ENCODE data around the gene CERS6. TPM values are rescaled to one million over a fixed set of nuclear protein-coding genes. Genes with fewer than 3 reads are reported as not detected.

Gene CERS6
- polyA plus RNA-seq, 1 donor from 2014 or later = 59.3 TPM

DNA sequence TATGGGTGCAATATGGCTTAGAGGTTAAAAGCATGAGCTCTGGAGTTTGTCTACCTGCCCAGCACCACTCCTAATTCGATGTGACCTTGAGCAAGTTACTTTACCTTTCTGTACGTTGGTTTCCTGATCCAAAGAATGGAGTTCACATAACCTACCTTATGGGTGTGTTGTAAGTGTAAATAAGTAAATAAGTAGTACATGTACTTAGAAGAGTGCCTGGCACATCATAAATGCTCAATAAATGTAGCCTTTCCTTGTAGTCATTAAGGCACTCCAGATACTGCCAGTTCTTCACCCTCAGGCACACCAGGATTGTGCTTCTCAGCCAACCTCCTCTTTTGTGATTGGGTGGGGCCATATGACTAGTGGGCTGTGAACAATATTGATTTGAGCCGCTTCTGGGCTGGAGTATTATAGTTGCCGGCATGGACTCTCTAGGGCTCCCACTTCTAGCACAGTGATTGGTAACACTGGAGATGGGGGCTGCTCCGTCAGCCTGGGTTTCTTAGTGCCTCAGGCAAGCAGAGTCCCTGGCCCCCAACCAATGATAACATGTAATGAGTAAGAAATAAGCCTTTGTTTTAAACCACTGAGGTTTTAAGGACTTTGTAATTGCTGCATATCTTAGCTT is 244.7 kb downstream of the CERS6 start:
- Histone ChIP-seq H4K20me1 (ENCODE audit: insufficient read depth) (no peaks in the 10 kb centered on the region), H3K36me3 (ENCODE audit: insufficient read depth, low read length) (peaks cover 5% of the 10 kb centered on the region)

GRCh38 chr2:168702579-168702978 is 246.5 kb downstream of the CERS6 start:
- Histone ChIP-seq H4K20me1 (ENCODE audit: insufficient read depth) (no peaks in the 10 kb centered on the region), H3K9ac (ENCODE audit: low read length) (no peak overlapping the region), H3K4me2 (ENCODE audit: low read length) (no peak overlapping the region), H3K9me3 (ENCODE audit: low read length) (no peaks in the 10 kb centered on the region), H3K4me3 (ENCODE audit: low read length) (no peak overlapping the region), H3K79me2 (replicated peaks; ENCODE audit: insufficient read depth, low read length) (no peaks in the 10 kb centered on the region), H3K27me3 (ENCODE audit: insufficient read depth, low read depth, low read length) (no peaks in the 10 kb centered on the region), H3K9me2 (ENCODE audit: insufficient read depth, low read length) (no peaks in the 10 kb centered on the region), H2AFZ (ENCODE audit: low read depth, low read length) (no peak overlapping the region), H3K36me3 (ENCODE audit: insufficient read depth, low read length) (peaks cover 5% of the 10 kb centered on the region), H3K27ac (ENCODE audit: low read length) (no peak overlapping the region), H3F3A (ENCODE audit: insufficient read depth, low read length, poor library complexity, severe bottlenecking) (no peaks in the 10 kb centered on the region)
- TF ChIP-seq TAF1 (IDR thresholded peaks at IDR 0.05; ENCODE audit: low read depth) (no peak), MXI1 (conservative IDR thresholded peaks at IDR 0.05; ENCODE audit: poor library complexity, severe bottlenecking) (no peak), REST (IDR thresholded peaks at IDR 0.05; ENCODE audit: borderline replicate concordance) (no peak), SMC3 (conservative IDR thresholded peaks at IDR 0.05; ENCODE audit: poor library complexity) (no peak), EZH2 (IDR thresholded peaks at IDR 0.05; ENCODE audit: borderline replicate concordance, insufficient read depth, low read length, poor library complexity, severe bottlenecking) (no peak), EP300 (conservative IDR thresholded peaks at IDR 0.05; ENCODE audit: poor library complexity, severe bottlenecking) (no peak), RAD21 (conservative IDR thresholded peaks at IDR 0.05) (no peak), CTCF (IDR thresholded peaks at IDR 0.05; ENCODE audit: poor library complexity, severe bottlenecking) (no peak), POLR2AphosphoS5 (IDR thresholded peaks at IDR 0.05) (no peak)

More for the DNA sequence above, 244.7 kb downstream of the CERS6 start:
- no peak overlapping the region for H3K9ac ChIP-seq (ENCODE audit: low read length)
- no peak overlapping the region for H3K27ac ChIP-seq (ENCODE audit: low read length)
- H3K79me2 ChIP-seq (replicated peaks; ENCODE audit: insufficient read depth, low read length) = no peaks in the 10 kb centered on the region
- no peaks in the 10 kb centered on the region for H3K9me3 ChIP-seq (ENCODE audit: low read length)
- H2AFZ ChIP-seq (ENCODE audit: low read depth, low read length) = no peak overlapping the region
- H3K4me2 ChIP-seq (ENCODE audit: low read length) = no peak overlapping the region
- no peaks in the 10 kb centered on the region for H3F3A ChIP-seq (ENCODE audit: insufficient read depth, low read length, poor library complexity, severe bottlenecking)
- H3K27me3 ChIP-seq (ENCODE audit: insufficient read depth, low read depth, low read length) = no peaks in the 10 kb centered on the region
- TF ChIP-seq RAD21 (conservative IDR thresholded peaks at IDR 0.05) (no peak), MXI1 (conservative IDR thresholded peaks at IDR 0.05; ENCODE audit: poor library complexity, severe bottlenecking) (no peak), EP300 (conservative IDR thresholded peaks at IDR 0.05; ENCODE audit: poor library complexity, severe bottlenecking) (no peak)
- H3K4me3 ChIP-seq (ENCODE audit: low read length) = no peak overlapping the region
- no peaks in the 10 kb centered on the region for H3K9me2 ChIP-seq (ENCODE audit: insufficient read depth, low read length)
